Mesendoderm (in vitro differentiated cells): Measurements from ENCODE around the gene TNNI3K.

Experiments
- DNase-seq: peaks from one replicate; pipeline ENCODE4 v3.0.0; 2013
- H2AK5ac ChIP-seq: 2 replicates; pipeline ENCODE4 v1.6.1; 2013; ENCODE audit warnings: low read length, inconsistent platforms
- H2BK120ac ChIP-seq: 2 replicates; pipeline ENCODE4 v1.6.1; 2013; ENCODE audit warnings: low read depth, mild to moderate bottlenecking, low read length, moderate library complexity, mixed read lengths
- H2BK15ac ChIP-seq: replicated peaks from 2 replicates; pipeline ENCODE4 v1.6.1; 2013; ENCODE audit warnings: low read depth, mild to moderate bottlenecking, moderate library complexity
- H2BK5ac ChIP-seq: 2 replicates; pipeline ENCODE4 v1.6.1; 2013; ENCODE audit warnings: low read length, inconsistent platforms
- H3K18ac ChIP-seq: 2 replicates; pipeline ENCODE4 v1.6.1; 2013; ENCODE audit warnings: mild to moderate bottlenecking, low read length, mixed read lengths
- H3K23ac ChIP-seq: one replicate; pipeline ENCODE4 v1.6.1; 2013; ENCODE audit warnings: low read length
- H3K27ac ChIP-seq: 2 replicates; pipeline ENCODE4 v1.5.1; 2013; ENCODE audit warnings: low read depth, mild to moderate bottlenecking, inconsistent platforms, low read length, moderate library complexity
- H3K27me3 ChIP-seq: 2 replicates; pipeline ENCODE4 v1.6.1; 2013; ENCODE audit warnings: low read length, control low read depth, mild to moderate bottlenecking, inconsistent platforms; ENCODE audit not compliant: insufficient read depth, poor library complexity
- H3K36me3 ChIP-seq: 2 replicates; pipeline ENCODE4 v1.6.1; 2013; ENCODE audit warnings: low read length, inconsistent platforms; ENCODE audit not compliant: control insufficient read depth, insufficient read depth
- H3K4ac ChIP-seq: one replicate; pipeline ENCODE4 v1.6.1; 2013; ENCODE audit warnings: low read depth, mild to moderate bottlenecking, low read length, moderate library complexity
- H3K4me1 ChIP-seq: 2 replicates; pipeline ENCODE4 v1.6.1; 2013; ENCODE audit warnings: low read depth, low read length, inconsistent platforms; ENCODE audit not compliant: control insufficient read depth
- H3K4me2 ChIP-seq: 2 replicates; pipeline ENCODE4 v1.6.1; 2013; ENCODE audit warnings: low read length
- H3K4me3 ChIP-seq: 2 replicates; pipeline ENCODE4 v1.5.1; 2013; ENCODE audit warnings: mild to moderate bottlenecking, low read length
- H3K56ac ChIP-seq: one replicate; pipeline ENCODE4 v1.6.1; 2013; ENCODE audit warnings: low read length
- H3K79me1 ChIP-seq: 2 replicates; pipeline ENCODE4 v1.6.1; 2013; ENCODE audit warnings: low read length, inconsistent platforms
- H3K79me2 ChIP-seq: 2 replicates; pipeline ENCODE4 v1.6.1; 2013; ENCODE audit warnings: mild to moderate bottlenecking, low read length; ENCODE audit not compliant: control insufficient read depth, insufficient read depth
- H3K9ac ChIP-seq: 2 replicates; pipeline ENCODE4 v1.6.1; 2013; ENCODE audit warnings: low read length, inconsistent platforms
- H4K5ac ChIP-seq: one replicate; pipeline ENCODE4 v1.6.1; 2013; ENCODE audit warnings: low read length
- H4K8ac ChIP-seq: one replicate; pipeline ENCODE4 v1.6.1; 2013; ENCODE audit warnings: low read depth, mild to moderate bottlenecking, control low read depth, low read length, moderate library complexity
- WGBS: extraction: QIAGEN DNeasy Blood & Tissue Kit; methylation state at CpG from one replicate; pipeline ENCODE4 v1.1.7; 2013; ENCODE audit warnings: low lambda C conversion rate, missing lambda C conversion rate; ENCODE audit not compliant: insufficient coverage; ENCODE audit errors: extremely low coverage; 5-methylcytosine and 5-hydroxymethylcytosine counted together

The TNNI3K gene

DNA sequence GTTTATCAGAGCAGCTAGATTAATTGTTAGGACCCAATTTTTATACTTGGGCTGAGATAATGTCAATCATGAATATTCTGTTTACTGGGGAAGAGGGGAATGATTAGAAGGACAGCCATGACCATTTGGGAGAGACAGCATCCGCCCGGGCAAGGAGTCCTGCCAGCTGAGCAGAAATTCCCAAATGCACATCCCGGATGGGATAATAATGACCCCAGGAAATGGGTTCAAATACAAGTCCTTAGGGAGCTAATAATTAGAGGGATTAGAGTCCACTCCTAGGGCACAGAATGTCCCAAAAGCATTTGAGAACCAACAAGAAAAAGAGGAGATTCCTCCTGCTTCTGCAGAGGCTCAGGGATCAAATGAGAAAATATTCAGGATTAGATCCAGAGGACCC is 161.3 kb downstream of the TNNI3K start:
- Histone ChIP-seq H3K27me3 (no peaks in the 10 kb centered on the region), H4K8ac (no peak overlapping the region), H2BK120ac (no peak overlapping the region), H3K36me3 (no peaks in the 10 kb centered on the region), H3K4me1 (peaks cover 2% of the 10 kb centered on the region), H3K4ac (no peak overlapping the region), H3K79me1 (no peaks in the 10 kb centered on the region), H3K79me2 (no peaks in the 10 kb centered on the region), H3K56ac (no peak overlapping the region), H3K27ac (no peak overlapping the region), H4K5ac (no peak overlapping the region), H2AK5ac (no peak overlapping the region), H3K23ac (no peak overlapping the region), H3K9ac (no peak overlapping the region), H2BK5ac (no peak overlapping the region), H3K4me2 (no peak overlapping the region), H2BK15ac (no peak overlapping the region), H3K18ac (no peak overlapping the region), H3K4me3 (no peak overlapping the region)
- no peak for DNase-seq
- no CpG with 5 or more reads among the region's 3 CpGs for WGBS

DNA sequence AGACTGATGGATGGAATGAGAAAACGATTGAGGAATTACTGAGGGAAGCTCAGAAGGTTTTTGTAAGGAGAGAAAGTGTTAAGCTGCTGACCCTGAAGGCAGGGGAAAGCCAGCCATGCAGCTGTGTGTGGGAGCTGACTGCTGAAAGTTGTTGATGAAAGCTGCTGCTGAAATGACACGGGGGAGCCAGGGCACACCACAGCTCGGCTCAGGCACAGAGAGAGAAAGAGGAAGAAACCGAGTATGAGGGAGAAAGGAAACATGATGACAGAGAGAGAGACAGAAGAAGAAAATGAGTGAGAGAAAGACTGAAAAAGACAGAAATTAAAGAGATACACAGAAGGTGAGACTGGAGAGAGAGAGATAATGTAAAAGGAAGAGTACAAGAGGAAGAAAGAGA is 161.7 kb downstream of the TNNI3K start:
- no peaks in the 10 kb centered on the region for H3K79me2 ChIP-seq
- H3K4me3 ChIP-seq: no peak overlapping the region
- no peak overlapping the region for H4K8ac ChIP-seq
- H3K27ac ChIP-seq: no peak overlapping the region
- H2BK120ac ChIP-seq: no peak overlapping the region
- no peak for DNase-seq
- no peak overlapping the region for H3K56ac ChIP-seq
- H3K9ac ChIP-seq: no peak overlapping the region
- no peaks in the 10 kb centered on the region for H3K27me3 ChIP-seq
- H3K23ac ChIP-seq: no peak overlapping the region
- H3K36me3 ChIP-seq: no peaks in the 10 kb centered on the region
- no peaks in the 10 kb centered on the region for H3K79me1 ChIP-seq
- H4K5ac ChIP-seq: no peak overlapping the region
- H2BK15ac ChIP-seq: no peak overlapping the region
- no peak overlapping the region for H3K18ac ChIP-seq
- no CpG with 5 or more reads among the region's 4 CpGs for WGBS
- H3K4me1 ChIP-seq: peaks cover 2% of the 10 kb centered on the region
- H2AK5ac ChIP-seq: no peak overlapping the region
- no peak overlapping the region for H3K4ac ChIP-seq
- H2BK5ac ChIP-seq: no peak overlapping the region
- H3K4me2 ChIP-seq: no peak overlapping the region

- H3K4me3 ChIP-seq: no peak overlapping the region
- H2BK120ac ChIP-seq: no peak overlapping the region
- no CpG with 5 or more reads among the region's 5 CpGs for WGBS
- no peaks in the 10 kb centered on the region for H3K79me1 ChIP-seq
- H3K79me2 ChIP-seq: no peaks in the 10 kb centered on the region
- no peak overlapping the region for H3K4me2 ChIP-seq
- H3K23ac ChIP-seq: no peak overlapping the region
- H4K5ac ChIP-seq: no peak overlapping the region
- no peak overlapping the region for H3K18ac ChIP-seq
- H3K27ac ChIP-seq: no peak overlapping the region
- H2BK15ac ChIP-seq: no peak overlapping the region
- no peak overlapping the region for H2BK5ac ChIP-seq
- H2AK5ac ChIP-seq: no peak overlapping the region
- H3K36me3 ChIP-seq: no peaks in the 10 kb centered on the region
- no peak overlapping the region for H4K8ac ChIP-seq
- H3K4ac ChIP-seq: no peak overlapping the region
- no peak overlapping the region for H3K9ac ChIP-seq
- no peak overlapping the region for H3K56ac ChIP-seq
- DNase-seq: no peak
- H3K27me3 ChIP-seq: no peaks in the 10 kb centered on the region
- H3K4me1 ChIP-seq: no peaks in the 10 kb centered on the region
Measured at GRCh38 chr1:74399249-74399648, 164.1 kb downstream of the TNNI3K start.

GRCh38 chr1:74402873-74403272 is 167.7 kb downstream of the TNNI3K start:
- Histone ChIP-seq H3K4me3 (no peak overlapping the region), H3K4me2 (no peak overlapping the region), H4K5ac (no peak overlapping the region), H3K56ac (no peak overlapping the region), H3K9ac (no peak overlapping the region), H2BK120ac (no peak overlapping the region), H3K79me1 (no peaks in the 10 kb centered on the region), H3K18ac (no peak overlapping the region), H3K27me3 (no peaks in the 10 kb centered on the region), H3K36me3 (no peaks in the 10 kb centered on the region), H3K27ac (no peak overlapping the region), H3K23ac (no peak overlapping the region), H2BK5ac (no peak overlapping the region), H2AK5ac (no peak overlapping the region), H2BK15ac (no peak overlapping the region), H3K79me2 (no peaks in the 10 kb centered on the region), H3K4ac (no peak overlapping the region), H4K8ac (no peak overlapping the region), H3K4me1 (no peaks in the 10 kb centered on the region)
- no peak for DNase-seq
- no CpG with 5 or more reads among the region's 1 CpG for WGBS

- H3K18ac ChIP-seq: no peak overlapping the region
- H2BK120ac ChIP-seq: no peak overlapping the region
- no peak overlapping the region for H4K8ac ChIP-seq
- H3K9ac ChIP-seq: no peak overlapping the region
- DNase-seq: no peak
- H3K4me1 ChIP-seq: no peaks in the 10 kb centered on the region
- no peak overlapping the region for H3K4ac ChIP-seq
- no peak overlapping the region for H3K4me3 ChIP-seq
- H3K23ac ChIP-seq: no peak overlapping the region
- H3K27me3 ChIP-seq: no peaks in the 10 kb centered on the region
- no peaks in the 10 kb centered on the region for H3K79me2 ChIP-seq
- no peak overlapping the region for H3K27ac ChIP-seq
- H3K79me1 ChIP-seq: no peaks in the 10 kb centered on the region
- no peak overlapping the region for H2BK5ac ChIP-seq
- H3K4me2 ChIP-seq: no peak overlapping the region
- H4K5ac ChIP-seq: no peak overlapping the region
- no CpG with 5 or more reads among the region's 1 CpG for WGBS
- H2BK15ac ChIP-seq: no peak overlapping the region
- H2AK5ac ChIP-seq: no peak overlapping the region
- H3K56ac ChIP-seq: no peak overlapping the region
- H3K36me3 ChIP-seq: no peaks in the 10 kb centered on the region
Measured at GRCh38 chr1:74403606-74404005, 168.4 kb downstream of the TNNI3K start.

GRCh38 chr1:74406759-74407158 is 171.6 kb downstream of the TNNI3K start:
- H3K27ac ChIP-seq: no peak overlapping the region
- H3K79me2 ChIP-seq: no peaks in the 10 kb centered on the region
- H2BK5ac ChIP-seq: no peak overlapping the region
- H4K8ac ChIP-seq: no peak overlapping the region
- DNase-seq: no peak
- no peaks in the 10 kb centered on the region for H3K79me1 ChIP-seq
- no peak overlapping the region for H3K23ac ChIP-seq
- no peak overlapping the region for H2BK15ac ChIP-seq
- H2AK5ac ChIP-seq: no peak overlapping the region
- H2BK120ac ChIP-seq: no peak overlapping the region
- no peak overlapping the region for H4K5ac ChIP-seq
- H3K56ac ChIP-seq: no peak overlapping the region
- H3K4me3 ChIP-seq: no peak overlapping the region
- H3K4me2 ChIP-seq: no peak overlapping the region
- H3K4ac ChIP-seq: no peak overlapping the region
- no peaks in the 10 kb centered on the region for H3K36me3 ChIP-seq
- no peaks in the 10 kb centered on the region for H3K27me3 ChIP-seq
- no peaks in the 10 kb centered on the region for H3K4me1 ChIP-seq
- H3K9ac ChIP-seq: no peak overlapping the region
- H3K18ac ChIP-seq: no peak overlapping the region
- no CpG with 5 or more reads among the region's 2 CpGs for WGBS
